A549 (cell line): ENCODE data around the gene TTLL9. TPM values are rescaled to one million over a fixed set of nuclear protein-coding genes. Genes with fewer than 3 reads are reported as not detected.

Experiments
- ATAC-seq, 2 experiments: fragments of 200-7000 bp in 1 of 2; fragments of >200 bp in 1 of 2; cut with Nextera tagmentation in 1 of 2; cut with Tn5 transposase in 1 of 2; 3 replicates each; pipeline versions ENCODE4 v1.8.0 to v1.9.1; 2018 to 2020; ENCODE audit warnings: mild to moderate bottlenecking in 1 of 2, moderate library complexity in 1 of 2
- CTCF ChIA-PET: fragments of 300-600 bp; sonication (Branson Sonifier 250); formaldehyde crosslinking; extraction: SDS; loops from one replicate; lab custom pipeline; 2021; ENCODE audit warnings: antibody characterized with exemption, inconsistent platforms; lab: Yijun Ruan, JAX
- POLR2A ChIA-PET: fragments of 350-600 bp; formaldehyde crosslinking; extraction: SDS; loops from one replicate; lab custom pipeline; 2021; ENCODE audit warnings: antibody characterized with exemption, inconsistent platforms; lab: Yijun Ruan, JAX
- DNase-seq, 2 experiments: peaks; one replicate each; pipeline versions ENCODE4 v3.0.0 to v3.0.0-alpha.2; 2011 to 2016; ENCODE audit warnings: low read depth in 1 of 2, low spot score in 1 of 2
- FAIRE-seq: peaks from 2 replicates; lab custom pipeline; 2011; peaks lifted over from hg19 to GRCh38; lab: Jason Lieb, UNC
- H3K27ac ChIP-seq, 2 experiments: fragments of >200 bp; sonication (Bioruptor Twin); formaldehyde crosslinking; 3 replicates each; pipeline ENCODE4 v1.5.1; 2016 to 2017
- H3K4me1 ChIP-seq: fragments of >200 bp; sonication (Bioruptor Twin); formaldehyde crosslinking; 3 replicates; pipeline ENCODE4 v1.6.1; 2016
- H3K4me2 ChIP-seq: fragments of >200 bp; sonication (Bioruptor Twin); formaldehyde crosslinking; 3 replicates; pipeline ENCODE4 v1.6.1; 2016
- H3K4me3 ChIP-seq: fragments of >200 bp; sonication (Bioruptor Twin); formaldehyde crosslinking; 3 replicates; pipeline ENCODE4 v1.5.1; 2016
- H3K9me3 ChIP-seq: fragments of >200 bp; sonication (Bioruptor Twin); formaldehyde crosslinking; 3 replicates; pipeline ENCODE4 v1.6.1; 2016
- BHLHE40 ChIP-seq: IDR thresholded peaks from 2 replicates; pipeline ENCODE4 v1.6.1; 2012; ENCODE audit warnings: low read depth, low read length, inconsistent platforms
- CBX2 ChIP-seq: fragments of 200-600 bp; sonication (generic); IDR thresholded peaks from 2 replicates; pipeline ENCODE4 v1.6.1; 2016; ENCODE audit warnings: low read depth, mild to moderate bottlenecking, borderline replicate concordance
- CBX8 ChIP-seq: fragments of 200-600 bp; sonication (generic); IDR thresholded peaks from 2 replicates; pipeline ENCODE4 v1.6.1; 2016
- EHF ChIP-seq: fragments of 250-450 bp; sonication (Bioruptor Pico); IDR thresholded peaks from 2 replicates; pipeline ENCODE4 v1.5.0; 2020; ENCODE audit warnings: mild to moderate bottlenecking
- EHMT2 ChIP-seq: fragments of 200-600 bp; sonication (generic); IDR thresholded peaks from 2 replicates; pipeline ENCODE4 v1.6.1; 2016; ENCODE audit warnings: antibody characterized with exemption, low read depth, mild to moderate bottlenecking, moderate library complexity
- EP300 ChIP-seq, 2 experiments: fragments of >200 bp; sonication (Bioruptor Twin); formaldehyde crosslinking; IDR thresholded peaks; 2 replicates in 1 of 2; 3 replicates in 1 of 2; pipeline ENCODE4 v1.6.1; 2016 to 2017
- FOSL2 ChIP-seq, 2 experiments: fragments of 450-650 bp in 1 of 2; fragments of >200 bp in 1 of 2; sonication (Bioruptor Twin) in 1 of 2; formaldehyde crosslinking; IDR thresholded peaks; 2 replicates each; pipeline versions ENCODE4 v1.5.0 to v1.6.1; 2016 to 2020; ENCODE audit warnings: mild to moderate bottlenecking in 1 of 2, moderate library complexity in 1 of 2
- FOXS1 ChIP-seq: fragments of 250-450 bp; sonication (Bioruptor Pico); IDR thresholded peaks from 2 replicates; pipeline ENCODE4 v1.5.0; 2020; ENCODE audit warnings: mild to moderate bottlenecking, moderate library complexity
- HDAC2 ChIP-seq: fragments of 200-600 bp; sonication (generic); IDR thresholded peaks from 2 replicates; pipeline ENCODE4 v1.6.1; 2016
- HOXB13 ChIP-seq: fragments of 250-450 bp; sonication (Bioruptor Pico); IDR thresholded peaks from 2 replicates; pipeline ENCODE4 v1.5.0; 2020; ENCODE audit warnings: low read depth, mild to moderate bottlenecking, moderate library complexity
- HOXB5 ChIP-seq: fragments of 250-450 bp; sonication (Bioruptor Pico); IDR thresholded peaks from 2 replicates; pipeline ENCODE4 v1.5.0; 2020; ENCODE audit warnings: mild to moderate bottlenecking, moderate library complexity
- MAX ChIP-seq: IDR thresholded peaks from 2 replicates; pipeline ENCODE4 v1.6.1; 2012
- NPAS2 ChIP-seq: fragments of 250-450 bp; sonication (Bioruptor Pico); IDR thresholded peaks from 2 replicates; pipeline ENCODE4 v1.8.0; 2022; ENCODE audit warnings: mild to moderate bottlenecking, moderate library complexity, borderline replicate concordance
- NR3C1 ChIP-seq: fragments of >200 bp; sonication (Bioruptor Twin); formaldehyde crosslinking; IDR thresholded peaks from 3 replicates; pipeline ENCODE4 v1.6.1; 2017
- PBX3 ChIP-seq: IDR thresholded peaks from 2 replicates; pipeline ENCODE4 v1.6.1; 2012
- POLR2A ChIP-seq: IDR thresholded peaks from 2 replicates; pipeline ENCODE4 v1.6.1; 2012; ENCODE audit warnings: mild to moderate bottlenecking, low read length
- RARB ChIP-seq: fragments of 250-450 bp; sonication (Bioruptor Pico); IDR thresholded peaks from 2 replicates; pipeline ENCODE4 v1.8.0; 2021; ENCODE audit warnings: mild to moderate bottlenecking, moderate library complexity
- REST ChIP-seq: fragments of 200-600 bp; sonication (generic); IDR thresholded peaks from 2 replicates; pipeline ENCODE4 v1.6.1; 2016; ENCODE audit warnings: antibody characterized with exemption, mild to moderate bottlenecking, moderate library complexity
- RFX5 ChIP-seq: fragments of 450-650 bp; IDR thresholded peaks from 2 replicates; pipeline ENCODE4 v1.7.1; 2014; ENCODE audit warnings: antibody characterized with exemption, mild to moderate bottlenecking, moderate library complexity
- RNF2 ChIP-seq: fragments of 200-600 bp; sonication (generic); IDR thresholded peaks from 2 replicates; pipeline ENCODE4 v1.6.1; 2016; ENCODE audit warnings: low read depth, mild to moderate bottlenecking, antibody characterized with exemption, moderate library complexity, borderline replicate concordance
- SMC3 ChIP-seq: fragments of >200 bp; sonication (Bioruptor Twin); formaldehyde crosslinking; IDR thresholded peaks from 3 replicates; pipeline ENCODE4 v1.6.1; 2018; ENCODE audit warnings: inconsistent platforms
- SREBF2 ChIP-seq: fragments of 450-650 bp; IDR thresholded peaks from 2 replicates; pipeline ENCODE4 v1.6.1; 2014; ENCODE audit warnings: mild to moderate bottlenecking, moderate library complexity
- TFCP2L1 ChIP-seq: fragments of 250-450 bp; sonication (Bioruptor Pico); IDR thresholded peaks from 2 replicates; pipeline ENCODE4 v1.5.0; 2021; ENCODE audit warnings: mild to moderate bottlenecking
- TP53 ChIP-seq: fragments of 250-450 bp; sonication (Bioruptor Pico); IDR thresholded peaks from 2 replicates; pipeline ENCODE4 v1.5.0; 2021; ENCODE audit warnings: mild to moderate bottlenecking, moderate library complexity
- USF2 ChIP-seq: fragments of 450-650 bp; IDR thresholded peaks from 2 replicates; pipeline ENCODE4 v1.6.1; 2014; ENCODE audit warnings: antibody characterized with exemption
- ZC3H11A ChIP-seq: fragments of 450-650 bp; IDR thresholded peaks from 2 replicates; pipeline ENCODE4 v1.6.1; 2014; ENCODE audit warnings: antibody characterized with exemption, mild to moderate bottlenecking
- ZSCAN20 ChIP-seq: fragments of 250-450 bp; sonication (Bioruptor Pico); IDR thresholded peaks from 2 replicates; pipeline ENCODE4 v1.8.0; 2022; ENCODE audit warnings: mild to moderate bottlenecking, moderate library complexity
- WGBS: methylation state at CpG from one replicate; pipeline ENCODE4 v1.1.6; 2017; ENCODE audit errors: missing lambda C conversion rate; 5-methylcytosine and 5-hydroxymethylcytosine counted together
- polyA plus RNA-seq, 4 experiments: library from polyadenylated mRNA; depleted of rRNA in 3 of 4; stranded (reverse); fragments of >200 nt; fragmentation: RNase III in 1 of 4; extraction: RNeasy Plus Mini Kit Qiagen cat#74134 plus additional on column Dnase treatment in 1 of 4; gene quantifications; 2 replicates in 3 of 4; 3 replicates in 1 of 4; pipeline ENCODE4 v1.2.3, GENCODE V29; 2011 to 2017
- TF ChIP-seq, protein P1 (sequence below): fragments of 250-450 bp; sonication (Bioruptor Pico); IDR thresholded peaks from 2 replicates; pipeline ENCODE4 v1.5.0; 2020; ENCODE audit warnings: low read depth, mild to moderate bottlenecking, moderate library complexity
- TF ChIP-seq, protein P2 (sequence below): fragments of >200 bp; sonication (Bioruptor Twin); formaldehyde crosslinking; IDR thresholded peaks from 3 replicates; pipeline ENCODE4 v1.5.1; 2016

TTLL9 gene
- polyA plus RNA-seq, 2 of the 4 experiments (the other 2 are of a cell fraction): 0.06 to 0.15 TPM

DNA sequence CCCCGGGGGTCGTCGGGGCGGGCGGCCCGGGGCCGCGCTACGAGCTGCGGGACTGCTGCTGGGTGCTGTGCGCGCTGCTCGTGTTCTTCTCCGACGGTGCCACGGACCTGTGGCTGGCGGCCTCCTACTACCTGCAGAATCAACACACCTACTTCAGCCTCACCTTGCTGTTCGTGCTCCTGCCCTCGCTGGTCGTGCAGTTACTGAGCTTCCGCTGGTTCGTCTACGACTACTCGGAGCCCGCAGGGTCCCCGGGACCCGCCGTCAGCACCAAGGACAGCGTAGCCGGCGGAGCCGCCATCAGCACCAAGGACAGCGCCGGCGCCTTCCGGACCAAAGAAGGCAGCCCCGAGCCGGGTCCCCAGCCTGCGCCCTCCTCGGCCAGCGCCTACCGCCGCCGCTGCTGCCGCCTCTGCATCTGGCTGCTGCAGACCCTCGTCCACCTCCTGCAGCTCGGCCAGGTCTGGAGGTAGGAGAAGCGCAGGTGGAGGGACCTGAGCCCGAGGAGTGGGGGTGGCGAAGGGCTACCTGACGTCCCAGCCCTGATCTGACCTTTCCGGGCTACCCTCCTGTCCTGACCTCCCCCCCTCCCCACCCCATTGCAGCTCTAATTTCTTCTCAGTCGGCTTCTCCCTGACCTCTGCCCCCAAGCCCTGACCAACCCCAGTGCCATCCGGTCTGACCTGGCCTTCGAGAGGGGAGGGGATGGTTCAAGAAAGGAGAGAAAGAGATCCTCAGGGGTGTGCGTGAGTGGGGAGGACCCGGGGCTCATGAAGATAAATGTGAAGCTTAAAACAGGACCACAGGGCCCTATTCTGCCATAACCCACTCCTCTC, 98.1 kb downstream of the TTLL9 start (continued):
- TF ChIP-seq TP53 (CRISPR knock-in tag) (peak; percentile 73; the same call in 1 of the 2 replicates), FOSL2 (IDR thresholded peaks at IDR 0.05) (no peak), FOSL2 (CRISPR knock-in tag; IDR thresholded peaks at IDR 0.05) (no peak), HOXB13 (CRISPR knock-in tag) (peak; percentile 97), CBX8 (no peak), POLR2A (no peak), BHLHE40 (no peak), EHF (CRISPR knock-in tag) (peak; percentile 98), TFCP2L1 (CRISPR knock-in tag) (peak; percentile 69; the same call in 1 of the 2 replicates), HOXB5 (peak; percentile 98), CBX2 (no peak), NPAS2 (peak; percentile 48; the same call in 1 of the 2 replicates), USF2 (no peak), RFX5 (no peak), PBX3 (no peak), ZSCAN20 (CRISPR knock-in tag) (peak; percentile 97), ZC3H11A (no peak), FOXS1 (CRISPR knock-in tag) (peak; percentile 97), RNF2 (no peak), SMC3 (no peak)
- TF ChIP-seq, protein P1, sequence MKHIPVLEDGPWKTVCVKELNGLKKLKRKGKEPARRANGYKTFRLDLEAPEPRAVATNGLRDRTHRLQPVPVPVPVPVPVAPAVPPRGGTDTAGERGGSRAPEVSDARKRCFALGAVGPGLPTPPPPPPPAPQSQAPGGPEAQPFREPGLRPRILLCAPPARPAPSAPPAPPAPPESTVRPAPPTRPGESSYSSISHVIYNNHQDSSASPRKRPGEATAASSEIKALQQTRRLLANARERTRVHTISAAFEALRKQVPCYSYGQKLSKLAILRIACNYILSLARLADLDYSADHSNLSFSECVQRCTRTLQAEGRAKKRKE: peak; percentile 96
- TF ChIP-seq, protein P2, sequence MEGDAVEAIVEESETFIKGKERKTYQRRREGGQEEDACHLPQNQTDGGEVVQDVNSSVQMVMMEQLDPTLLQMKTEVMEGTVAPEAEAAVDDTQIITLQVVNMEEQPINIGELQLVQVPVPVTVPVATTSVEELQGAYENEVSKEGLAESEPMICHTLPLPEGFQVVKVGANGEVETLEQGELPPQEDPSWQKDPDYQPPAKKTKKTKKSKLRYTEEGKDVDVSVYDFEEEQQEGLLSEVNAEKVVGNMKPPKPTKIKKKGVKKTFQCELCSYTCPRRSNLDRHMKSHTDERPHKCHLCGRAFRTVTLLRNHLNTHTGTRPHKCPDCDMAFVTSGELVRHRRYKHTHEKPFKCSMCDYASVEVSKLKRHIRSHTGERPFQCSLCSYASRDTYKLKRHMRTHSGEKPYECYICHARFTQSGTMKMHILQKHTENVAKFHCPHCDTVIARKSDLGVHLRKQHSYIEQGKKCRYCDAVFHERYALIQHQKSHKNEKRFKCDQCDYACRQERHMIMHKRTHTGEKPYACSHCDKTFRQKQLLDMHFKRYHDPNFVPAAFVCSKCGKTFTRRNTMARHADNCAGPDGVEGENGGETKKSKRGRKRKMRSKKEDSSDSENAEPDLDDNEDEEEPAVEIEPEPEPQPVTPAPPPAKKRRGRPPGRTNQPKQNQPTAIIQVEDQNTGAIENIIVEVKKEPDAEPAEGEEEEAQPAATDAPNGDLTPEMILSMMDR: no peak

DNA sequence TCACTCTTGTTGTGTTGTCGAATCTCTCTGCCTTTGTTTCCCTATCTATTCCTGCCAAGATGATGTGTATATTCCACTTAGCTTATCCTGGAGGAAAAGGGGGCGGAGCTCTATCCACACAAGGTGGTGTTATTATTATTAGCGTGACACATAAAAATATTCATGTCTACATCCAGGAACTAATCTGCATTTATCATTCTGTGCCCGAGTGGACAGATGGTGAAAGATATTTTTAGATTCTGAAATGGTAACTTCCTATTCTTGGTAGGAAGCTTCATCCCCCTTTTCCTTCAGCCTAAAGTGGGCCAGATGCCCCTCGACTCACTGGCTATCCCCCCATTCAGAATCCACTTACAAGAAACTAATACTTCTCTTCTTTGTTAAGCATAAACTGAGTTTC, 99.6 kb downstream of the TTLL9 start:
- TF ChIP-seq MAX (no peak), CBX2 (no peak), HDAC2 (no peak), EHMT2 (no peak), SMC3 (no peak), SREBF2 (no peak), RARB (CRISPR knock-in tag) (no peak), ZSCAN20 (CRISPR knock-in tag) (no peak), NR3C1 (no peak), REST (no peak), HOXB13 (CRISPR knock-in tag) (no peak), EP300 (IDR thresholded peaks at IDR 0.05) (no peak)
- TF ChIP-seq, protein P2: no peak
- no peak overlapping the region for H3K27ac ChIP-seq
- POLR2A ChIA-PET: no interaction called here

More for the DNA sequence above, 99.6 kb downstream of the TTLL9 start:
- no peaks in the 10 kb centered on the region for H3K9me3 ChIP-seq
- H3K4me1 ChIP-seq: peaks cover 6% of the 10 kb centered on the region; the same call in 2 of the 3 replicates
- H3K4me3 ChIP-seq: no peak overlapping the region
- CTCF ChIA-PET: interaction anchor here (0.7 to 5.1 kb wide), 9 partner anchors 10 to 147 kb away, joined by 3 to 35 read pairs (median 6); partner anchors contain the start of gene PDRG1
- FAIRE-seq: no peak
- no peak overlapping the region for H3K4me2 ChIP-seq
- no peak for DNase-seq
- WGBS: 22% methylated on average over 5 of the region's 5 CpGs
- ATAC-seq: no peak
